GM23248 (cell line): Measurements from ENCODE around the gene MED29. TPM values are rescaled to one million over a fixed set of nuclear protein-coding genes. Genes with fewer than 3 reads are reported as not detected.
"Not testable (repeated sequence)": the region's sequence is repeated elsewhere in the genome, so short reads cannot be mapped to it uniquely, and the experiment has no call there.

Experiments
- DNase-seq: peaks from one replicate; pipeline ENCODE4 v3.0.0-alpha.2; 2015
- H2AFZ ChIP-seq: fragments of 200-600 bp; sonication (generic); 2 replicates; pipeline ENCODE4 v1.6.1; 2016; ENCODE audit warnings: antibody characterized with exemption
- H3F3A ChIP-seq: fragments of 200-600 bp; sonication (generic); 2 replicates; pipeline ENCODE4 v1.6.1; 2016; ENCODE audit warnings: mild to moderate bottlenecking, antibody characterized with exemption, mixed run types; ENCODE audit not compliant: insufficient read depth
- H3K27ac ChIP-seq: fragments of 200-600 bp; sonication (generic); 2 replicates; pipeline ENCODE4 v1.5.1; 2016; ENCODE audit warnings: mild to moderate bottlenecking
- H3K27me3 ChIP-seq: fragments of 200-600 bp; sonication (generic); replicated peaks from 2 replicates; pipeline ENCODE4 v1.6.1; 2016; ENCODE audit warnings: mild to moderate bottlenecking; ENCODE audit not compliant: insufficient read depth
- H3K36me3 ChIP-seq: fragments of 200-600 bp; sonication (generic); 2 replicates; pipeline ENCODE4 v1.6.1; 2016; ENCODE audit warnings: low read depth, mild to moderate bottlenecking
- H3K4me1 ChIP-seq: fragments of 200-600 bp; sonication (generic); 2 replicates; pipeline ENCODE4 v1.6.1; 2016; ENCODE audit warnings: mild to moderate bottlenecking; ENCODE audit not compliant: insufficient read depth
- H3K4me2 ChIP-seq: fragments of 200-600 bp; sonication (generic); one replicate; pipeline ENCODE4 v1.6.1; 2016; ENCODE audit warnings: mild to moderate bottlenecking; ENCODE audit not compliant: unreplicated experiment
- H3K4me3 ChIP-seq: fragments of 200-600 bp; sonication (generic); 2 replicates; pipeline ENCODE4 v1.5.1; 2016; ENCODE audit warnings: mild to moderate bottlenecking
- H3K79me2 ChIP-seq: fragments of 200-600 bp; sonication (generic); 2 replicates; pipeline ENCODE4 v1.6.1; 2016; ENCODE audit warnings: mild to moderate bottlenecking; ENCODE audit not compliant: insufficient read depth
- H3K9ac ChIP-seq: fragments of 200-600 bp; sonication (generic); 2 replicates; pipeline ENCODE4 v1.6.1; 2016; ENCODE audit warnings: mild to moderate bottlenecking
- H3K9me2 ChIP-seq: fragments of 200-600 bp; sonication (generic); 2 replicates; pipeline ENCODE4 v1.6.1; 2016; ENCODE audit warnings: mixed run types, mild to moderate bottlenecking, moderate library complexity; ENCODE audit not compliant: insufficient read depth
- H3K9me3 ChIP-seq: fragments of 200-600 bp; sonication (generic); one replicate; pipeline ENCODE4 v1.6.1; 2017; ENCODE audit warnings: low read depth
- H4K20me1 ChIP-seq: fragments of 200-600 bp; sonication (generic); 2 replicates; pipeline ENCODE4 v1.6.0; 2016; ENCODE audit not compliant: insufficient read depth
- EZH2 ChIP-seq: fragments of 200-600 bp; sonication (generic); IDR thresholded peaks from 2 replicates; pipeline ENCODE4 v1.6.1; 2018; ENCODE audit warnings: antibody characterized with exemption, mild to moderate bottlenecking; ENCODE audit not compliant: insufficient read depth, poor library complexity, severe bottlenecking
- EZH2phosphoT487 ChIP-seq: fragments of 200-600 bp; sonication (generic); IDR thresholded peaks from 2 replicates; pipeline ENCODE4 v1.6.1; 2018; ENCODE audit warnings: antibody characterized with exemption, moderate library complexity, mild to moderate bottlenecking, low read depth; ENCODE audit not compliant: insufficient read depth
- WGBS, 2 experiments: methylation state at CpG; one replicate each; pipeline ENCODE4 v1.1.6; 2015 to 2017; ENCODE audit warnings: low lambda C conversion rate in 2 of 2, low coverage in 1 of 2; ENCODE audit errors: missing lambda C conversion rate in 2 of 2; 5-methylcytosine and 5-hydroxymethylcytosine counted together
- in situ Hi-C: fragments of 300-500 bp; cut with MboI; formaldehyde crosslinking; loops from 2 replicates; pipeline ENCODE4 v1.15.0; 2020
- polyA plus RNA-seq: library from polyadenylated mRNA; unstranded; fragments of >200 nt; fragmentation: Nextera tagmentation; extraction: Ambion mirVana; gene quantifications from 2 replicates; pipeline ENCODE4 v1.2.1, GENCODE V29; 2016
- total RNA-seq: library from RNA; depleted of rRNA; stranded (reverse); fragments of >200 nt; shearing (Covaris generic); gene quantifications from 2 replicates; pipeline ENCODE4 v1.2.3, GENCODE V29; 2014

The MED29 gene
- total and polyA plus RNA-seq, 2 experiments from 2014 or later: 27.7 to 39.2 TPM

GRCh38 chr19:39372047-39372802 lies 19.0 kb upstream of the MED29 start:
- H2AFZ ChIP-seq: no peak overlapping the region
- WGBS, 2 experiments: 4 to 8% methylated on average over 8 of the region's 8 CpGs

DNA sequence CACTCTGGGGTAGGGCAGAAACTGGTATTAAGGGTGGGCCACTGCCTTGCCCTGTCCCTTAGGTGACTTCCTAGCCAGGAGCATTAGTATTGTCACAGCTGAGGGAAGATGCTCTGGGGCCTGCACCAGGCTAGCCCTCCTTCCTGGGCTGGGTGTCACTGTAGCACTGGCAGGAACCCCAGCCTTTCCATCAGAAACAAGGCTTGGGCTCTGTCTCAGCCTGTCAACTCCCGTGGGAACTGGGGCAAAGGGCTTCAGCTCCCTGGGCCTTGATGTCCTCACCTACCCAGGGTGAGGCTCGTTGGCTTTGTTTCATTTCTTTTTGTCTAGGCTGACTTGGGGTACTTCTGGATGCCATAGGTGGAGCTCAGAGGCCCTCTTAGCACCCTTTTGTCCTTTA lies 18.2 kb upstream of the MED29 start:
- H3K9me3 ChIP-seq: no peaks in the 10 kb centered on the region
- peak overlapping the region; percentile 17 for H3K4me2 ChIP-seq
- peaks cover 43% of the 10 kb centered on the region for H3K79me2 ChIP-seq
- peak overlapping the region; percentile 95 for H3K27ac ChIP-seq
- no peaks in the 10 kb centered on the region for H3K27me3 ChIP-seq
- peaks cover 37% of the 10 kb centered on the region for H3F3A ChIP-seq
- H2AFZ ChIP-seq: no peak overlapping the region
- WGBS, 2 experiments: 19% methylated on average over 2 of the region's 2 CpGs
- H3K9me2 ChIP-seq: no peaks in the 10 kb centered on the region
- DNase-seq: peak; percentile 60
- in situ Hi-C loops: no loop called here
- no peaks in the 10 kb centered on the region for H4K20me1 ChIP-seq
- peak overlapping the region; percentile 79 for H3K9ac ChIP-seq
- TF ChIP-seq EZH2phosphoT487 (no peak), EZH2 (no peak)
- H3K36me3 ChIP-seq: peaks cover 31% of the 10 kb centered on the region; the same call in 1 of the 2 replicates
- H3K4me3 ChIP-seq: no peak overlapping the region
- H3K4me1 ChIP-seq: peaks cover 21% of the 10 kb centered on the region

More at GRCh38 chr19:39372047-39372802, 19.0 kb upstream of the MED29 start:
- peaks cover 37% of the 10 kb centered on the region for H3F3A ChIP-seq
- peaks cover 21% of the 10 kb centered on the region for H3K4me1 ChIP-seq
- in situ Hi-C loops: no loop called here
- 0 out of 2 replicates have a peak overlapping the region, but pooled peaks have one; percentile 8 for H3K4me3 ChIP-seq
- TF ChIP-seq EZH2 (no peak), EZH2phosphoT487 (no peak)
- H3K9me2 ChIP-seq: no peaks in the 10 kb centered on the region
- H3K36me3 ChIP-seq: peaks cover 24% of the 10 kb centered on the region; the same call in 1 of the 2 replicates
- peak; percentile 96 for DNase-seq
- no peaks in the 10 kb centered on the region for H4K20me1 ChIP-seq
- peaks cover 50% of the 10 kb centered on the region for H3K79me2 ChIP-seq
- H3K27ac ChIP-seq: peak overlapping the region; percentile 95
- H3K27me3 ChIP-seq: no peaks in the 10 kb centered on the region
- peak overlapping the region; percentile 52 for H3K4me2 ChIP-seq
- H3K9me3 ChIP-seq: no peaks in the 10 kb centered on the region
- peak overlapping the region; percentile 79 for H3K9ac ChIP-seq

DNA sequence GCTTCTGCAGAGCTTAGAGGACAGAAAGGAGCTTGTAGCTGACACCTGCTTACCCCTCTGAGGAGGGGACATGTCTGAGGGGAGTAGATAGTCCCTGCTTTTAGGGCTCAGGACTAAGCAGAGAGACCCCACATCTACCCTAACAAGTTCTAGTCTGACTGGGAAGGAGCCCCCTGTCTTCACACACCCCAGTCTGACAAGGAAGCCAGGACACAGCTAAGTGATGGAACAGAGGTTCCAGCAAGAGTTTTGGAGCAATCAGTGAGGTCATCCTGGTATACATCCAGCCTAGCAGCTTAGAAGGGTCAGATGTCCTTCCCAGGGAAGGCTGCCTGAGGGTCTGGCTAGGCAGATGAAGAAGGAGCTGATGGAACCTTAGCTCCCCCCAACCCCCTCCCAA lies 15.2 kb upstream of the MED29 start:
- Histone ChIP-seq H3K4me2 (no peak overlapping the region), H3K79me2 (peaks cover 27% of the 10 kb centered on the region), H4K20me1 (no peaks in the 10 kb centered on the region), H3K4me3 (no peak overlapping the region), H3K27me3 (no peaks in the 10 kb centered on the region), H3K27ac (no peak overlapping the region), H3K9me3 (no peaks in the 10 kb centered on the region), H3K36me3 (peaks cover 42% of the 10 kb centered on the region), H3K9ac (no peak overlapping the region), H3K4me1 (peaks cover 21% of the 10 kb centered on the region), H3F3A (peaks cover 29% of the 10 kb centered on the region), H2AFZ (no peak overlapping the region), H3K9me2 (no peaks in the 10 kb centered on the region)
- in situ Hi-C loops: no loop called here
- no peak for DNase-seq
- TF ChIP-seq EZH2 (no peak), EZH2phosphoT487 (no peak)

DNA sequence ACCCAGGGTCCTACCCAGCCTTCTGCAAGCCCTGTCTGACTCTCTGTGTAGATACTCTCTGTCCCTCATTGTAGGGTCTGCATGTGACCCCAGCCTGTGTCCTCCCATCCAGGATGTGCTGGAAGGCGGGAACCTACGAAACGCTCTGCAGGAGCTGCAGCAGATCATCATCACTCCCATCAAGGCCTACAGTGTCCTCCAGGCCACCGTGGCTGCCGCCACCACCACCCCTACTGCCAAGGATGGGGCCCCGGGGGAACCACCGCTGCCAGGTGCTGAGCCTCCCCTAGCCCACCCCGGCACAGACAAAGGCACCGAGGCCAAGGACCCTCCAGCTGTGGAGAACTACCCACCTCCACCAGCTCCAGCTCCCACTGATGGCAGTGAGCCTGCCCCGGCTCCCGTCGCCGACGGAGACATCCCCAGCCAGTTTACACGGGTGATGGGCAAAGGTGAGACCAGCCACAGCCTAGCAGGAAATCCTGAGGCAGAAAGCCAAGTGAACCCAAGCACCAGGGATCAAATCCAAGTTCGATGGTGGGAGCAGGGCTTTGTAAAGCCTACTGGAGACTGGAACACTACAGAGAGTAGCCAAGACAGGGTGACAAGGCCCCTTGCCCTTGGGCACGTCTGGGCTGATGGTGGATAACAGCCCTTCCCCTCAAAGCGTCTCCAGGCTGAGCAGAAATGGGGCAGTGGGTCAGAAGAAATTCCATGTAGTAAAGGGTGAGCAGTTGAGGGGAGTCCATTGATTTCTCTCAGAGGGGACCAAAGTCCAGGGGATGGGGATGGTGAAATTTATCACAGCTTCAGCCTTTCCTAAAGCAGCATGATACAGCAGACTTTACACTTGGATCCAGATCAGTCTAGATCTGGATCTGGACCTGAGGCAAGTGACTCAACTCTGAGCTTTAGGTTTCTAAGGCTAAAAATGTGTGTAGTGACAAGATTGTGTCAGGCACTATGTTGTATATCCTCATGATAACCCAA lies 13.5 kb upstream of the MED29 start:
- no peak overlapping the region for H3K4me2 ChIP-seq
- peaks cover 27% of the 10 kb centered on the region for H3K79me2 ChIP-seq
- peak overlapping the region; percentile 42 for H3K27ac ChIP-seq
- H2AFZ ChIP-seq: no peak overlapping the region
- H3K27me3 ChIP-seq: no peaks in the 10 kb centered on the region
- 93 to 97% methylated on average over 18 of the region's 18 CpGs for WGBS, 2 experiments
- no peak for TF ChIP-seq EZH2
- TF ChIP-seq EZH2phosphoT487: no peak
- no peak overlapping the region for H3K4me3 ChIP-seq
- H4K20me1 ChIP-seq: no peaks in the 10 kb centered on the region
- peaks cover 11% of the 10 kb centered on the region for H3K4me1 ChIP-seq
- no peaks in the 10 kb centered on the region for H3K9me2 ChIP-seq
- H3K36me3 ChIP-seq: peaks cover 47% of the 10 kb centered on the region
- in situ Hi-C loops: no loop called here
- H3F3A ChIP-seq: peaks cover 26% of the 10 kb centered on the region
- H3K9me3 ChIP-seq: no peaks in the 10 kb centered on the region
- H3K9ac ChIP-seq: no peak overlapping the region
- peak; percentile 50 for DNase-seq

GRCh38 chr19:39379366-39379765 lies 11.8 kb upstream of the MED29 start:
- H3K4me3 ChIP-seq, H3K4me2 ChIP-seq, H3K4me1 ChIP-seq, H3K27ac ChIP-seq, H3K9me3 ChIP-seq, H3K9ac ChIP-seq, DNase-seq, H2AFZ ChIP-seq, H3K9me2 ChIP-seq, H3K27me3 ChIP-seq, in situ Hi-C loops, H4K20me1 ChIP-seq: not testable (repeated sequence)
- 89 to 91% methylated on average over 4 of the region's 4 CpGs for WGBS, 2 experiments
- peaks cover 15% of the 10 kb centered on the region for H3K79me2 ChIP-seq
- H3F3A ChIP-seq: peaks cover 12% of the 10 kb centered on the region; the same call in 1 of the 2 replicates
- H3K36me3 ChIP-seq: peaks cover 47% of the 10 kb centered on the region
